HG02840 (cell line): Measurements from ENCODE around the gene KAT2B.
A peak's percentile ranks its signal among the peaks of the same experiment; 100 is the strongest.

Experiments used
- ATAC-seq: cut with Tn5 transposase; IDR thresholded peaks from one replicate; pipeline ENCODE4 v1.9.1; 2021; ENCODE audit warnings: mild to moderate bottlenecking, moderate library complexity, moderate number of reproducible peaks; ENCODE audit not compliant: unreplicated experiment, low FRiP score

KAT2B gene

GRCh38 chr3:20083953-20084352, 43.7 kb downstream of the KAT2B start:
- ATAC-seq, result no peak

- ATAC-seq, result no peak
Observed at GRCh38 chr3:20091331-20092047, 51.2 kb downstream of the KAT2B start.

- no peak for ATAC-seq
Observed at GRCh38 chr3:20095470-20095869, 55.2 kb downstream of the KAT2B start.

- ATAC-seq, result no peak
Observed at GRCh38 chr3:20096135-20096685, 56.0 kb downstream of the KAT2B start.

- ATAC-seq, result no peak
Observed at GRCh38 chr3:20097015-20097414, 56.8 kb downstream of the KAT2B start.

- ATAC-seq, result no peak
Observed at GRCh38 chr3:20099060-20099459, 58.8 kb downstream of the KAT2B start.

GRCh38 chr3:20100151-20100550, 59.9 kb downstream of the KAT2B start:
- no peak for ATAC-seq

GRCh38 chr3:20101041-20101440, 60.8 kb downstream of the KAT2B start:
- no peak for ATAC-seq

GRCh38 chr3:20103731-20104130, 63.5 kb downstream of the KAT2B start:
- ATAC-seq, result no peak

GRCh38 chr3:20104167-20104661, 64.0 kb downstream of the KAT2B start:
- ATAC-seq, result no peak

- no peak for ATAC-seq
Observed at GRCh38 chr3:20105513-20106280, 65.5 kb downstream of the KAT2B start.

- no peak for ATAC-seq
Observed at GRCh38 chr3:20107722-20108121, 67.5 kb downstream of the KAT2B start.

- ATAC-seq, result no peak
Observed at GRCh38 chr3:20108869-20109268, 68.6 kb downstream of the KAT2B start.

GRCh38 chr3:20110826-20111225, 70.6 kb downstream of the KAT2B start:
- no peak for ATAC-seq

- ATAC-seq, result no peak
Observed at GRCh38 chr3:20111836-20112235, 71.6 kb downstream of the KAT2B start.

GRCh38 chr3:20121088-20121487, 80.8 kb downstream of the KAT2B start:
- ATAC-seq, result no peak

- ATAC-seq, result no peak
Observed at GRCh38 chr3:20123131-20123652, 82.9 kb downstream of the KAT2B start.

GRCh38 chr3:20125289-20125688, 85.0 kb downstream of the KAT2B start:
- ATAC-seq, result no peak

- peak; percentile 100 for ATAC-seq
Observed at GRCh38 chr3:20125897-20126296, 85.7 kb downstream of the KAT2B start.

GRCh38 chr3:20128358-20128757, 88.1 kb downstream of the KAT2B start:
- no peak for ATAC-seq

GRCh38 chr3:20130106-20130505, 89.9 kb downstream of the KAT2B start:
- no peak for ATAC-seq
